ENCODE results near the gene ATP9B. TPM values are rescaled to one million over a fixed set of nuclear protein-coding genes. Genes with fewer than 3 reads are reported as not detected.
A peak's percentile ranks its signal among the peaks of the same experiment; 100 is the strongest.
"Not testable (repeated sequence)": the region's sequence is repeated elsewhere in the genome, so short reads cannot be mapped to it uniquely, and the experiment has no call there.

The ATP9B gene
- total RNA-seq, 1 donor from 2014 or later: 51.4 TPM

DNA sequence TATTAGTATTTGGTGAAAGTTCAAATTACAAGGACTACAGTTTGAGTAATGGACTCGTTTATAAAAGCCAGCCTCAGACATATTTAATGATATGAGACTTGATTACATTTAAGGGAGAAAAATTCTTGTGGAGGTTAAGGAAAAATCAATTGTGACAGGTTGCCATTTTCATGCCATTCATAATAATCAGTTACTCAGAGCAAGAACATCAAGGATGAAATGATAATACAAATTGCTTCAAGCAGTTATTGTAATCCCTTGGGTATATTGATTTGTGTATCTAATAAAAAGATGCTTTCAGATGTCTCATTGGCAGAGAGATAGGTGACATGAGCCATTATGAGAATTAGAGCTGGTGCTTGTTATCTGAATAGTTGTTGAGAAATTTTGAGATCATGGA lies 153.6 kb downstream of the ATP9B start:
- DNase-seq (ENCODE audit: low spot score in 2 of 2): no peak

DNA sequence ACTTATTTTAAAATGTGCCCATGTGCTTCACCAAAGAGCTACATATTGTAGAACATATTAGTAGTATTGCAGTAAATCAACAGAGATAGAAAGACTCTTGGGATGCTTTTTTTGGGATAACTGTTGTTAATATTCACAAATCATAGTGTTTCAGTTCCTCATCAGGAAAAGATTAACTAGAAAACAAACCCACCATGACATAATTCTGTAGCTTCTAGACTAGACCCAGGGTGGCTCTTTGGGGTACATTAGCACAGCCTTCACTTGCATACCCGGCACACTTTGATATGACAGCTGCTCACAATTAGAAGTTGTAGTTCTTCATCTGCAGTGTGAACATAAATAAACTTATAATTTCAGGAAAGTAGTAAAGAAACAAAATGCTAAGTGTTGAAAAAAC lies 154.2 kb downstream of the ATP9B start:
- no peak for DNase-seq (ENCODE audit: low spot score in 2 of 2)
- FAIRE-seq: no peak

More for the DNA sequence above, 153.6 kb downstream of the ATP9B start:
- FAIRE-seq: no peak

DNA sequence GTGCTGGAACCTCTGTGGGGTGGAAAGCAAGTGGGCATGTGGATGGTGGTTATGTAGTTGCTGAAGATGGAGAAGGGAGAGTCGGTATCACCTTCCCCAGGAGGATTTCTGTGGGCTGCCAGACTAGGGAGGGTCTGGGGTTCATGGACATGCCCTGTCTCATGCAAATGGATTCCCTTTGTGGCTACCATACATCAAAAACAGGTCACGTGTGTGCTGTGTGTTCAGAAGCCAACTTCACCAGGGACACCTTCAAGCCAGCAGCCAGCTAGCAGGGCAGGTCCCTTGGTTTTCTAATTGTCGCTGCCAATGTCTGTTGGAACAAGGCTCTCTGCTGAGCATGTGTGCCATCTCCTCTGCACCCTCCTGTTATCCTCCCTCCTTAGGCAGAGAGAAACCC lies 155.2 kb downstream of the ATP9B start:
- DNase-seq (ENCODE audit: low spot score in 2 of 2): no peak

DNA sequence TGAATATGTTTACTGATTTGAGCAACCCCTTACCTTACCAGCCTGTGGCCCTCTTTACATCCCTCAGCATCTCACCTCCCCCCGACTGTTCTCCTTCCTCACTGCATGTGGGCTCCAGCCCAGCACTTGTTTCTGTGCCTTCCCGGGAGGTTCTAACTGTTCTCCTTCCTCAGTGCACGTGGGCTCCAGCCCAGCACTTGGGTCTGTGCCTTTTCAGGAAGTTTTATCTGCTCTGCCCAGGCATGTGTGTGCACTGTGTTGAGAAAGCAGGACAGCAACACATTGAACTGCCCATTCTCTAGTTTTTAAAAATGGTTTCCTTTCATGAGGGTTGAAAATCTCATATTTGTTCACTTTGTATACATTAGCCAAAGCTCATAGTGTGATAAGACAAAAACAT lies 158.4 kb downstream of the ATP9B start:
- no peak for DNase-seq (ENCODE audit: low spot score in 2 of 2)
- FAIRE-seq: no peak

More for the DNA sequence above, 155.2 kb downstream of the ATP9B start:
- no peak for FAIRE-seq

DNA sequence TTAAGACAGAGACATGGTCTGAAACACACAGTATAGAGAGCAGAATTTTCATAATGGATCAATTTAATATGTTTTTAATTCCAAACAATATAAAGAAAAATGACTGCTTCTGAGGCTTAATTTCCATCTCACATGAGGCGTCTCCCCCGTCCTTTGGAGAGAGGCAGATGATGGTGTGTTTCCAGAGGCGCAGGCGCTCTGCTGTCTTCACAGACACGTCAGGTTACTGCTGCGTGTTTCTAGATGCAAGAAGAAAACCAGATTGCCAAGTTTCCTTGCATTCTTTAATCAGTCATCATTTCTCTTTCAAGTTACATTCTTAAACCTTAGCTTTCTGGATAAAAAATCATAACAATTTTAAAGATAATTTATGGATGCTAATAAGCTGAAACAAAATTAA lies 160.2 kb downstream of the ATP9B start:
- DNase-seq (ENCODE audit: low spot score in 2 of 2) (no peak), FAIRE-seq (no peak)

DNA sequence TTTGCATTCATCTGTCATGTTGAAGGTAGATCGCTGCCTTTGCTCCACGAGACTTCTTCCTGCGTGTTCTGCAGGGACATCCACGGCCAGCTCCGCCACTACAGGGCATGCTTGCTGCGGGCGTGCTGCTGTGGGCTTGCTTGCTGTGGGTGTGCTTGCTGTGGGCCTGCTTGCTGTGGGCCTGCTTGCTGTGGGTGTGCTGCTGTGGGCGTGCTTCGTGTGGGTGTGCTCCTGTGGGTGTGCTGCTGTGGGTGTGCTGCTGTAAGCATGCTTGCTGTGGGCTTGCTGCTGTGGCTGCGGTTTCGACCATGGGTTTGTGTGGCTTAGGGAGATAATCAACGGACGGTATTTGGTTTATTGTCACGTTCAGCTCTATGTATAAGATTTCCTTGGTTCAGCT lies 165.2 kb downstream of the ATP9B start:
- DNase-seq (ENCODE audit: low spot score in 2 of 2) (no peak), FAIRE-seq (no peak)

DNA sequence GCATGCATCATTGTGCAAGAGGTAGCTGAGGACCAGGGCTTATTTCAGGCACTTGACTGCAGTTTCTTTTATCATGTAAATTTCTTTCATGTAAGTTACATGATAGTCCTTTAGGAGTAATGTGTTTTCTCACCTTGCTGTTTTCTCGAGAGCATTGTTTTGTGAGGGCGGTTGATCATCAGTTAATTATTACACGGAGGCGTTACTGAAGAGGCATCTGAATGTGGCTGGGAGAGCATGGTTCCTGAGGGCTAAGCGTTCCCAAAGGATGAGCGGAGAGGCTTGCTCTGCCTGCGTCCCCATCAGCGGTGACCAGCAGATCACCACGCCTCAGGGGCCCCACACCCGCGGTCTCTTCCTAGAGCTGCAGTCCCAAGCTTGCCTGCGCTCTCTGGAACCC lies 170.4 kb downstream of the ATP9B start:
- FAIRE-seq (no peak), DNase-seq (ENCODE audit: low spot score in 2 of 2) (no peak)

DNA sequence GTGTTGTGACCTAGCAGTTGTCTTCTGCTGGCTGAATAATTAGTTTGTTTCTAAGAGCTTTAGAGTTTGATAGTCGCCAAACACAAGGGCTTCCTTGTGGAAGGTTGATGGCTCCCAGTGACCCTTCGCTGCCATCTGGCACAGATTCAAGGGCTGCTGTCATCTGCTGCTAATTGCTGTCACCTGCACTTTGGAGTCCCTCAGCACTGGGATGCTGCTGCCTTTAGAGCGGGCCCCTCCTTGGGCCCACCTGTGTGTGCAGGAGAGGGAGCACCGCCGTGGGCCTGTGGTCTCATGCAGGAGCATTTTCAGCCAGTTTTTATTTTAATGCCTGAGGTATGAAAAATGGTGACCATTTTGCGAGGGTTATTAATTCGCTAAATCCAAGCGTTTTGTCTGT lies 172.6 kb downstream of the ATP9B start:
- DNase-seq (ENCODE audit: low spot score in 2 of 2) (no peak), FAIRE-seq (no peak)

DNA sequence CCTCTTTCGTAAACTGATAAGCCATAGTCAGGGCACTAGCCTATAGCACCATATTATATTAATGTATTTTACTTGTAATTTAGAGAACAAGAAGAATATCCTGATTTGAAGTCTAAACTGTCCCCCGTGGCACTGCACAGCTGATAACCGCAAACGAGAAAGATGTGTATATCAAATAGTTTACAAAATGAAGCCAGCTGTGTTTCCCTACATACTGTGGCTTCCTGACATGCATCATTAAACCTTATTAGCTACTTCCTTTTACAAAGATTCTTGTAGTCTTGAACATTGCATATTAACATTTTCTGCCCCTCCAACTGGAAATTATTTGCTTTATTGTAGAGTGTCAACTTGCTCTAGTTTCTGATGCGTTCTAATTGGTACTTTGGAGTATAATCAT lies 173.1 kb downstream of the ATP9B start:
- no peak for FAIRE-seq
- DNase-seq (ENCODE audit: low spot score in 2 of 2): no peak

DNA sequence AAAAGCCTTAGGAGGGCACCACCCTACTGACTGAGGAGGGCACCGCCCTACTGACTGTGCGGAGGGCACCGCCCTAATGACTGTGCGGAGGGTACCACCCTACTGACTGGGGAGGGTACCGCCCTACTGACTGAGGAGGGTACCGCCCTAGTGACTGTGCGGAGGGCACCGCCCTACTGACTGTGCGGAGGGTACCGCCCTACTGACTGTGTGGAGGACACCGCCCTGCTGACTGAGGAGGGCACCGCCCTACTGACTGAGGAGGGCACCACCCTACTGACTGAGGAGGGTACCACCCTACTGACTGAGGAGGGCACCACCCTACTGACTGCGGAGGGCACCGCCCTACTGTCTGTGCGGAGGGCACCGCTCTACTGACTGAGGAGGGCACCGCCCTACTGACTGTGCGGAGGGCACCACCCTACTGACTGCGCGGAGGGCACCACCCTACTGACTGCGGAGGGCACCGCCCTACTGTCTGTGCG lies 176.4 kb downstream of the ATP9B start:
- no peak for FAIRE-seq

DNA sequence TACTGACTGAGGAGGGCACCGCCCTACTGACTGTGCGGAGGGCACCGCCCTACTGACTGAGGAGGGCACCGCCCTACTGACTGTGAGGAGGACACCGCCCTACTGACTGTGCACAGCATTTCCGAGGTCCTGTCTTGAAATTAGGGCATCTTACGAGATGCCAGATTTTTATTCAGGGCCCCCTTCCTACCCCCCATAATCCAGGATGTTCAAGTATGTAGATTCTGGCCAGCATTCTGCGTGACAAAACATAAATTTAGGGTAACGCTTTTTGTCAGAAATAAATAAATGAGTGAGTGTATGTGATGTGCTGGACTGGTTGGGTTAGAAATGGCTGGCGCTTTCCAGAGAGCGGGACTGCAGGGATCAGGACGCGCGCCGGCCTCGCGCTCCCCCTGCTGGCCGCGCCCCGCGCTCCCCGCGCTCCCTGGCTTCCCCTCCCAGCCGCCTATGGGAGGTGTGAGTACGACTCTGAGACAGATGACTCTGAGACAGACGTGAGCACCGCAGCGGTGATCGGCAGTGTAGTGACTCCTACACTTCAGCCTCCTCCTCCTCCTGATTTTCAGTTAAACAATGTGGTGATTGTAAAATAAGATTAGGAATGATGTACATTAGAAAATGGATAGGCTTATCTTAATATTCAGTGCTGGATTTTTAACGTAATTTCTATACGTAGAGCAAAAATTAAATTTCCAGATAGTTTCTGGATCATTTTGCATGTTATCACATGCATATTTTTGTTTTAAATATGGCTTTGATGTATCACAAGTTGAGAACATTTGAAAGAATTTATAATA lies 177.3 kb downstream of the ATP9B start:
- peak; percentile 60 to 71 for DNase-seq (ENCODE audit: low spot score in 2 of 2)
- FAIRE-seq: no peak

More for the DNA sequence above, 176.4 kb downstream of the ATP9B start:
- no peak for DNase-seq (ENCODE audit: low spot score in 2 of 2)

DNA sequence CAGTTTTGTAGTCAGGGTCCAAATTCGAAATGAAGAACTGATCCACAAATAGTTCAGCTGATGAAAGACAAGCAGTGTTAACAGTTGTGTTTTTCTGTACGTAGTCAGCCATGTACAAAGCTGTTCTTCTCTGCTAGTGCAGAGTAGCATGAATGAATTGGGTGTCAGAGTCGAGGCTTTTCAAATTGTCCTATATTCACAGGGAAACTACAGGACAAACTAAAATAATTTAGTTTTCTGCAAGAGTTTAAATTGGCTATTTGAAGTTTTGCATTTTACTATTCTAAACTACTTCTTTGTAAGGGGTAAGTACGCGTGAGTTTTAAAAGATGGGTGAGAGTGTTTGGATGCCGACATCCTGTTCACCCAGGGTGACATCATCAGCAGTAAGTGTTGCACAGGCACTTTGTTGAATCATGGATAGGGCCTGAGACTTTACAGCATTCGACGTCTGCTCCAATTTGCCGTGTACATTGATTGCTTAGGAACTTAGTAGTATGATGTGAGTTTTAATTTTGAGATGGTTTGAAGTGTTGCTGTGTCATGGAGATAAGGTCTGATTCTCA lies 179.4 kb downstream of the ATP9B start:
- DNase-seq (ENCODE audit: low spot score in 2 of 2) (no peak), FAIRE-seq (no peak)

DNA sequence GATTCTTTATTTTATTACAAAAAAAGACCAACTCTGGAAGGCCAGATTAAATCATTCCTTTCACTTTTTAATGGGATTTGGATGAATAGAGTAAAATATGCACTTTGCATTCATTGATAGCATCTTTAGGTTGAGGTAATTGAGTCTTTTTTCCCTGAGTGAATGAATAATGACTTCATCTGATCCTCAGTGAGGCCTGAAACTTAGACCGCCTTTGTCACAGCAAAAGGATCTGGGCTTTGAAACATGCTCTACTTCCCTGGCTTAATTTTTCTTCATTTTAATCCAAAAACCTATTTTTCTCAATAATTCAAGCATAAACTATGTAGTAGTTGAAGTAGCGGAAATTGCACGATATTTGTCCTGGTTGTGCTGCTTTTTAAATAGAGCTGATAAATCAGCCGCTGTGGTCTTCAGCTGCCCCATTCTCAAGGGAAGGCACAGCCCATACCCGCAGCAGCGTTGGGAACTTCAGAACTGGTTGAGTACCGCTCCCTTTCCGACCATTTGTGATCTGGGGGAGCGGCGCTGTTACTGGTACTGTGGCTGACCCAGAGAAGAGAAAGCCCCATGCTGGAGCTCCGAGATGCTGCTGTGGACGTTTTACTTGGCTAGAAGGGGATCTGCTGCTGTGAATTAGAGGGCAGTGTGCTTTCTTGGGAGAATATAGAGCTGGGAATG lies 181.2 kb downstream of the ATP9B start:
- FAIRE-seq (no peak), DNase-seq (ENCODE audit: low spot score in 2 of 2) (no peak)

DNA sequence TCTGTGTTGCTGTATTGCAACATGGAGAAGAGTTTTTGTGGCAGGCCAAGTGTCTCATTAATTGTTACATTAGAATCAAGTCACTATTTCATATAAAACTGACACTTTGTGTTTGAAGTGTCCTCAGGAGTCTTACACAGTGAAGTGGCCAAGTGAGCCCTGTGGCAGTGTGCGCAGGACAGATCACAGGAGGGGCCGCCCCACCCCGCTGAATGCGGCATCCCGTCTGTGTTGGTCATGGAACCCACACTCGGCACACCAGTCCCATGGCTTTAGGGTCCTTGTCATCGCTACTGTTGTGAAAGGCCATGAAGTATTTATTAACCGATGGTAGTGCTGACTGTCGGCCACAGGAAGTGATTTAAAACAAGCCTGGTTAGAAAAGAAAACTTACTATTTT lies 181.8 kb downstream of the ATP9B start:
- DNase-seq (ENCODE audit: low spot score in 2 of 2) (no peak), FAIRE-seq (no peak)

DNA sequence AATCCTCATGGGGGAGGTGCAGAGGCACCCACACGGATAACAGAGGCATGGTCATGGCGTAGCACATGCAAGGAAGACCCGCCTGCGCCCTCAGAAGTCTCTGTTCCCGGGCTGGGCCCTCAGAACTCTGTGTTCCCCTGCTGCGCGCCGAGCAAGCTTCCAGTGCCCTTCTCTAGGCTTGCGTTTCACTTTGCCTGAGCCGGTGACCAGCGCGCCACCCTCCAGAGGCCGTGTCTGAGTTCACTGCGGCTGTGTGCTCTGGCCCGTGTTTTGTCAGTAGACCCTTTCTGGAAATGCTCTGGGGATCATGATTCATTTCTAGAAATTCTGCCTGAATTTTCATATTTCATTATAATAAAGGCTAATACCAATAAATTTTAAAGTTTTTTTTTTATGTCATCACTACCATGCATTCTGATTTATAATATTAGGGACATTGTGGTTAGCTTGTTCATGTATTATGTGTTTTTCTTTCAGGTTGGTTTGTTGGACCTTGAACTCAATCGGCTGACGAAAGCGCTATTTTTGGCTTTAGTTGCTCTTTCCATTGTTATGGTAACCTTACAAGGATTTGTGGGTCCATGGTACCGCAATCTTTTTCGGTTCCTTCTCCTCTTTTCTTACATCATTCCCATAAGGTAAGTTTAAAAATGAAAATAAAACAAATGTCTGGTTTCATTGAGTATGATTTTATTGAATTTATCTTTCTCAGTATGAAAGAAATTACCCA lies 183.9 kb downstream of the ATP9B start:
- DNase-seq (ENCODE audit: low spot score in 2 of 2): no peak
- no peak for FAIRE-seq

DNA sequence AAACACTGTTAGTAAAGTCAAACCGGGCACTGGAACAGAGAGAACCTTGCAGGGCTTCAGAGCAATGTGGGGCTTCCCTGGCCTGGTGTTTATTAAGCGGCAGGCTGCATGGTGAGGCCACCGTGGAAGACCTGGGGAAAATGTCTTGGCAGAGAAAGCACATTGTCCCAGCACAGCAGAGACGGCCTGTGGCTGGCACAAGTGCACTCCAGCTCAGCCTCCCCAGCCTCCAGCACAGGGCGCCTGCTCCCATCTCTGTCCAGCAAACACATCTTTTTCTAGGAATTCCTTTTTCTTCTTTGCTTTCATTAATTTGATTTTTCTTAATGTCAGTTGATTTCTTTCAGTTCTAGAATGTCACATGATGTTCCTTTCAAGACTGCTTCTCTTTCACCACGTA lies 188.3 kb downstream of the ATP9B start:
- FAIRE-seq (no peak), DNase-seq (ENCODE audit: low spot score in 2 of 2) (no peak)

DNA sequence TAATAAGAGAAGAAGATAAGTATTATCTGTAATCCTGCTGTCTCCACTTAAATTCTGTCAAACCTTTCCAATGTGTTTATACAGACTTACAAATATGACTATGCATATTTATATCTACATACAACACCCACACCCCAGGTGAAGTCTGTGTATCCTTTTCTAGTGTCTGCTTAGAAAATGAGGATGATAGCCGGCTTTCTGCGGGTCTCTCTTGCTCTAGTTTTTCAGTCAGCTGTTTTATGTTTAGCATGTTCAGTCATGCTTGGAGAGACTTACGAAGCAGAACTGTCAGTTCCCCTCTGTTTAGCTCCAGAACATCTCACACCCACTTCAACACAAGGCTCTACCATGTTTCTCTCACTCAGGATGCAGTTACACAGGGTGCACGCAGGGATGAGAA lies 189.3 kb downstream of the ATP9B start:
- DNase-seq (ENCODE audit: low spot score in 2 of 2) (no peak), FAIRE-seq (no peak)

DNA sequence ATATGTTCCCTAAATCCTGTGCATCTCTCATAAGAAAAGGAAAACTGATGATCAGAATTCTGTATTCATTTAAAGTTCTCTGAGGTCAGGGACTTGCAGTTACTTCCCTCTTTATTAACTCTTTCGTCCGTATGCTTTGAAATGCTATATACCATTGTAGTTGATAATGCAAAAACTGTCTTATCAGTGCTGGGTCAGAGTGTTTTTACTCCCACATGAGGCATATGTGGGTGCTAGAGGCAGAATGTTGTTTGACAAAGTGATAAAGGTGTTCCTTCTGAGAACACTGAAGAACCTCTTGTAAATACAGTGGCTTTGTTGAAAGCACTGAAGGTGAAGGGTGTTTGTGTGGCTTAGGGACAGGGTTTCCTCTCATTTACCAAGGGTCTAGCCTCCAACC lies 190.0 kb downstream of the ATP9B start:
- no peak for FAIRE-seq
- DNase-seq (ENCODE audit: low spot score in 2 of 2): no peak

DNA sequence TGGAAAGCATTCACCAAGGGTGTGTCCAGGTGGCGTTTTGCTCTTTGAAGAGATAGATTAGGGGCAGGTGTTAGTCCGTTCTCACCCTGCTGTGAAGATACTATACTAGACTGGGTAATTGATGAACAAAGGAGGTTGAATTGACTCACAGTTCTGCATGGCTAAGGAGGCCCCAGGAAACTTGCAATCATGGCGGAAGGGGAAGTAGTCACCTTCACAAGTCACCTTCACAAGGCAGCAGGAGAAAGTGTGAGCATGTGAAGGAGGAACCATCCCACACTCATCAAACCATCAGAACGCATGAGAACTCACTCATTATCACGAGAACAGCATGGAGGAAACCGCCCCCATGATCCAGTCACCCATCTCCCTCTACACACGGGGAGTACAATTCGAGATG lies 190.8 kb downstream of the ATP9B start:
- FAIRE-seq: no peak
- no peak for DNase-seq (ENCODE audit: low spot score in 2 of 2)

DNA sequence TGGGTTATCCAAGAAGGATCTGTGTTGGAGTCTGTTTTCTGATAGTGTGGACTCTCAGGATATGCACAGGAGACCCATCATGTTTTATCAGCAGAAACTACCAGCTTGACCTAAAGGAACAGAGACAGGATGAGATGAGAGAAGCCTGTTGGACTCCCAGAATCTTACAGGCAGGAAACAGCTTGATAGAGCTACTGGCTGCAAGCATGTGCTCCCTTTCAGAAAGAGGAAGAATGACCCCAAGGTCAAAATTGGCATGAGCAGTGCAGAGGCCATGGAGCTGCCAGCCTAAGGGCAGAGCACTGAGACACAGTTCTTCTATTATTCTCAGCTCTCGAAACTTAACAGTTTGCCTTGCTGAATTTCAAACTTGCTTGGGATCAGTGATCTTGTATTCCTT lies 191.3 kb downstream of the ATP9B start:
- DNase-seq (ENCODE audit: low spot score in 2 of 2) (no peak), FAIRE-seq (no peak)

DNA sequence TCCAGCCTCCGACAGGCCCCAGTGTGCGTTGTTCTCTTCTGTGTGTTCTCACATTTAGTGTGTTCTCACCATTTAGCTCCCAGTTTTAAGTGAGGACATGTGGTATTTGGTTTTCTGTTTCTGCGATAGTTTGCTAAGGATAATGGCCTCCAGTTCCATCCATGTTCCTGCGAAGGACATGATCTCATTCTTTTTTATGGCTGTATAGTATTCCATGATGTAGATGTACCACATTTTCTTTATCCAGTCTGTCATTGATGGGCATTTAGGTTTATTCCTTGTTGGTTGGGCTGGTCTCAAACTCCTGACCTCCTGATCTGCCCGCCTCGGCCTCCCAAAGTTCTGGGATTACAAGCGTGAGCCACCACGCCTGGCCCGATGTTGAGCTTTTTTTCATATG lies 195.9 kb downstream of the ATP9B start:
- not testable (repeated sequence) for FAIRE-seq; DNase-seq (ENCODE audit: low spot score in 2 of 2)

Data from frontal cortex (tissue), 4 donors.